Measurements from ENCODE around the gene AVPR2. TPM values are rescaled to one million over a fixed set of nuclear protein-coding genes. Genes with fewer than 3 reads are reported as not detected.

AVPR2 gene
- total and polyA plus RNA-seq, 9 of the 15 experiments (the other 6 are each of a cell fraction or from before 2014, with no cell fraction given) = not detected

DNA sequence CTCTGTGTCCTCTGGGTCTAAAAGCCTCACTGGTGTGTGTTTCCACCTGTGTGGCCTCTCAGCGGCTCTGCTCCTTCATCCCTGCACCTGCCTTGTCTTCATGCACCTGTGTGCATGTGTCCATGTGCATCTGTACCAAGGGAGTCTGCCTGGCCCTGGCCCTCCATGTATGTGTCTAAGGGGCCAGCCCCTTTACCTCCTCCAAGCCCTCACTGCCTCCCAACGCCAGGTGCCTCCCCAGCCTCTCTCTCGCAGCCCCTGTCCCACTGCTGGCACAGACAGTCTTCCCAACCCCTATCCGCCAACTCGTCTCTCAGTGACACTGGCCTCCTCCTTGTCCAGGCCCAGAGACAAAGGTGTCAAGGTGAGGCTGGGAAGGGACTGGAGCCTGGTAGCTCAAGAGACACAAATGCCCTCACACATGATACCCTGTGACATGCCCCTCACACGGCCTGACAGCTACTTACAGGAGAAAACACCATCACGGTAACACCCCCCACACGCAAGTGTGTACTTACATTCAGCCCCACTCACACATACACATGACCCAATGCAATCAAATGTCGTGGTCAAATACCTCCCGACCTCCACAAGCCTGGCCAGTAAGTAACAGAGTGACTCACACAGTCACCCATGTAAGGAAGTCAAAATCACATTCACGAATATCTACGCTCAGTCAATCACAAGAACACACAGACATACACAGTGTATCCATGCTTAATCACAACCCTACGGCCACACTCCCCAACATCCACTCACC is 29.9 kb upstream of the AVPR2 start (continued):
- TF ChIP-seq, protein P1, sequence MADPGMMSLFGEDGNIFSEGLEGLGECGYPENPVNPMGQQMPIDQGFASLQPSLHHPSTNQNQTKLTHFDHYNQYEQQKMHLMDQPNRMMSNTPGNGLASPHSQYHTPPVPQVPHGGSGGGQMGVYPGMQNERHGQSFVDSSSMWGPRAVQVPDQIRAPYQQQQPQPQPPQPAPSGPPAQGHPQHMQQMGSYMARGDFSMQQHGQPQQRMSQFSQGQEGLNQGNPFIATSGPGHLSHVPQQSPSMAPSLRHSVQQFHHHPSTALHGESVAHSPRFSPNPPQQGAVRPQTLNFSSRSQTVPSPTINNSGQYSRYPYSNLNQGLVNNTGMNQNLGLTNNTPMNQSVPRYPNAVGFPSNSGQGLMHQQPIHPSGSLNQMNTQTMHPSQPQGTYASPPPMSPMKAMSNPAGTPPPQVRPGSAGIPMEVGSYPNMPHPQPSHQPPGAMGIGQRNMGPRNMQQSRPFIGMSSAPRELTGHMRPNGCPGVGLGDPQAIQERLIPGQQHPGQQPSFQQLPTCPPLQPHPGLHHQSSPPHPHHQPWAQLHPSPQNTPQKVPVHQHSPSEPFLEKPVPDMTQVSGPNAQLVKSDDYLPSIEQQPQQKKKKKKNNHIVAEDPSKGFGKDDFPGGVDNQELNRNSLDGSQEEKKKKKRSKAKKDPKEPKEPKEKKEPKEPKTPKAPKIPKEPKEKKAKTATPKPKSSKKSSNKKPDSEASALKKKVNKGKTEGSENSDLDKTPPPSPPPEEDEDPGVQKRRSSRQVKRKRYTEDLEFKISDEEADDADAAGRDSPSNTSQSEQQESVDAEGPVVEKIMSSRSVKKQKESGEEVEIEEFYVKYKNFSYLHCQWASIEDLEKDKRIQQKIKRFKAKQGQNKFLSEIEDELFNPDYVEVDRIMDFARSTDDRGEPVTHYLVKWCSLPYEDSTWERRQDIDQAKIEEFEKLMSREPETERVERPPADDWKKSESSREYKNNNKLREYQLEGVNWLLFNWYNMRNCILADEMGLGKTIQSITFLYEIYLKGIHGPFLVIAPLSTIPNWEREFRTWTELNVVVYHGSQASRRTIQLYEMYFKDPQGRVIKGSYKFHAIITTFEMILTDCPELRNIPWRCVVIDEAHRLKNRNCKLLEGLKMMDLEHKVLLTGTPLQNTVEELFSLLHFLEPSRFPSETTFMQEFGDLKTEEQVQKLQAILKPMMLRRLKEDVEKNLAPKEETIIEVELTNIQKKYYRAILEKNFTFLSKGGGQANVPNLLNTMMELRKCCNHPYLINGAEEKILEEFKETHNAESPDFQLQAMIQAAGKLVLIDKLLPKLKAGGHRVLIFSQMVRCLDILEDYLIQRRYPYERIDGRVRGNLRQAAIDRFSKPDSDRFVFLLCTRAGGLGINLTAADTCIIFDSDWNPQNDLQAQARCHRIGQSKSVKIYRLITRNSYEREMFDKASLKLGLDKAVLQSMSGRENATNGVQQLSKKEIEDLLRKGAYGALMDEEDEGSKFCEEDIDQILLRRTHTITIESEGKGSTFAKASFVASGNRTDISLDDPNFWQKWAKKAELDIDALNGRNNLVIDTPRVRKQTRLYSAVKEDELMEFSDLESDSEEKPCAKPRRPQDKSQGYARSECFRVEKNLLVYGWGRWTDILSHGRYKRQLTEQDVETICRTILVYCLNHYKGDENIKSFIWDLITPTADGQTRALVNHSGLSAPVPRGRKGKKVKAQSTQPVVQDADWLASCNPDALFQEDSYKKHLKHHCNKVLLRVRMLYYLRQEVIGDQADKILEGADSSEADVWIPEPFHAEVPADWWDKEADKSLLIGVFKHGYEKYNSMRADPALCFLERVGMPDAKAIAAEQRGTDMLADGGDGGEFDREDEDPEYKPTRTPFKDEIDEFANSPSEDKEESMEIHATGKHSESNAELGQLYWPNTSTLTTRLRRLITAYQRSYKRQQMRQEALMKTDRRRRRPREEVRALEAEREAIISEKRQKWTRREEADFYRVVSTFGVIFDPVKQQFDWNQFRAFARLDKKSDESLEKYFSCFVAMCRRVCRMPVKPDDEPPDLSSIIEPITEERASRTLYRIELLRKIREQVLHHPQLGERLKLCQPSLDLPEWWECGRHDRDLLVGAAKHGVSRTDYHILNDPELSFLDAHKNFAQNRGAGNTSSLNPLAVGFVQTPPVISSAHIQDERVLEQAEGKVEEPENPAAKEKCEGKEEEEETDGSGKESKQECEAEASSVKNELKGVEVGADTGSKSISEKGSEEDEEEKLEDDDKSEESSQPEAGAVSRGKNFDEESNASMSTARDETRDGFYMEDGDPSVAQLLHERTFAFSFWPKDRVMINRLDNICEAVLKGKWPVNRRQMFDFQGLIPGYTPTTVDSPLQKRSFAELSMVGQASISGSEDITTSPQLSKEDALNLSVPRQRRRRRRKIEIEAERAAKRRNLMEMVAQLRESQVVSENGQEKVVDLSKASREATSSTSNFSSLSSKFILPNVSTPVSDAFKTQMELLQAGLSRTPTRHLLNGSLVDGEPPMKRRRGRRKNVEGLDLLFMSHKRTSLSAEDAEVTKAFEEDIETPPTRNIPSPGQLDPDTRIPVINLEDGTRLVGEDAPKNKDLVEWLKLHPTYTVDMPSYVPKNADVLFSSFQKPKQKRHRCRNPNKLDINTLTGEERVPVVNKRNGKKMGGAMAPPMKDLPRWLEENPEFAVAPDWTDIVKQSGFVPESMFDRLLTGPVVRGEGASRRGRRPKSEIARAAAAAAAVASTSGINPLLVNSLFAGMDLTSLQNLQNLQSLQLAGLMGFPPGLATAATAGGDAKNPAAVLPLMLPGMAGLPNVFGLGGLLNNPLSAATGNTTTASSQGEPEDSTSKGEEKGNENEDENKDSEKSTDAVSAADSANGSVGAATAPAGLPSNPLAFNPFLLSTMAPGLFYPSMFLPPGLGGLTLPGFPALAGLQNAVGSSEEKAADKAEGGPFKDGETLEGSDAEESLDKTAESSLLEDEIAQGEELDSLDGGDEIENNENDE (IDR thresholded peaks at IDR 0.05; ENCODE audit: low read depth, low read length) = no peak
- TF ChIP-seq, protein P2, sequence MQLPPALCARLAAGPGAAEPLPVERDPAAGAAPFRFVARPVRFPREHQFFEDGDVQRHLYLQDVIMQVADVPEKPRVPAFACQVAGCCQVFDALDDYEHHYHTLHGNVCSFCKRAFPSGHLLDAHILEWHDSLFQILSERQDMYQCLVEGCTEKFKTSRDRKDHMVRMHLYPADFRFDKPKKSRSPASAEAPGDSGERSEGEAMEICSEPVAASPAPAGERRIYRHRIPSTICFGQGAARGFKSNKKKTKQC (CRISPR knock-in tag; IDR thresholded peaks at IDR 0.05) = no peak
- TF ChIP-seq SRF (CRISPR knock-in tag; IDR thresholded peaks at IDR 0.05) (no peak), SMARCE1 (IDR thresholded peaks at IDR 0.05) (no peak), TRIM28 (IDR thresholded peaks at IDR 0.05) (no peak), POU5F1 (IDR thresholded peaks at IDR 0.05; ENCODE audit: borderline replicate concordance, low read depth, low read length, partially characterized antibody) (no peak)
- TF ChIP-seq, protein P3, sequence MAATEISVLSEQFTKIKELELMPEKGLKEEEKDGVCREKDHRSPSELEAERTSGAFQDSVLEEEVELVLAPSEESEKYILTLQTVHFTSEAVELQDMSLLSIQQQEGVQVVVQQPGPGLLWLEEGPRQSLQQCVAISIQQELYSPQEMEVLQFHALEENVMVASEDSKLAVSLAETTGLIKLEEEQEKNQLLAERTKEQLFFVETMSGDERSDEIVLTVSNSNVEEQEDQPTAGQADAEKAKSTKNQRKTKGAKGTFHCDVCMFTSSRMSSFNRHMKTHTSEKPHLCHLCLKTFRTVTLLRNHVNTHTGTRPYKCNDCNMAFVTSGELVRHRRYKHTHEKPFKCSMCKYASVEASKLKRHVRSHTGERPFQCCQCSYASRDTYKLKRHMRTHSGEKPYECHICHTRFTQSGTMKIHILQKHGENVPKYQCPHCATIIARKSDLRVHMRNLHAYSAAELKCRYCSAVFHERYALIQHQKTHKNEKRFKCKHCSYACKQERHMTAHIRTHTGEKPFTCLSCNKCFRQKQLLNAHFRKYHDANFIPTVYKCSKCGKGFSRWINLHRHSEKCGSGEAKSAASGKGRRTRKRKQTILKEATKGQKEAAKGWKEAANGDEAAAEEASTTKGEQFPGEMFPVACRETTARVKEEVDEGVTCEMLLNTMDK (IDR thresholded peaks at IDR 0.05; ENCODE audit: borderline replicate concordance, insufficient read depth, low read depth, low read length, poor library complexity, severe bottlenecking) = no peak
- TF ChIP-seq, protein P4, sequence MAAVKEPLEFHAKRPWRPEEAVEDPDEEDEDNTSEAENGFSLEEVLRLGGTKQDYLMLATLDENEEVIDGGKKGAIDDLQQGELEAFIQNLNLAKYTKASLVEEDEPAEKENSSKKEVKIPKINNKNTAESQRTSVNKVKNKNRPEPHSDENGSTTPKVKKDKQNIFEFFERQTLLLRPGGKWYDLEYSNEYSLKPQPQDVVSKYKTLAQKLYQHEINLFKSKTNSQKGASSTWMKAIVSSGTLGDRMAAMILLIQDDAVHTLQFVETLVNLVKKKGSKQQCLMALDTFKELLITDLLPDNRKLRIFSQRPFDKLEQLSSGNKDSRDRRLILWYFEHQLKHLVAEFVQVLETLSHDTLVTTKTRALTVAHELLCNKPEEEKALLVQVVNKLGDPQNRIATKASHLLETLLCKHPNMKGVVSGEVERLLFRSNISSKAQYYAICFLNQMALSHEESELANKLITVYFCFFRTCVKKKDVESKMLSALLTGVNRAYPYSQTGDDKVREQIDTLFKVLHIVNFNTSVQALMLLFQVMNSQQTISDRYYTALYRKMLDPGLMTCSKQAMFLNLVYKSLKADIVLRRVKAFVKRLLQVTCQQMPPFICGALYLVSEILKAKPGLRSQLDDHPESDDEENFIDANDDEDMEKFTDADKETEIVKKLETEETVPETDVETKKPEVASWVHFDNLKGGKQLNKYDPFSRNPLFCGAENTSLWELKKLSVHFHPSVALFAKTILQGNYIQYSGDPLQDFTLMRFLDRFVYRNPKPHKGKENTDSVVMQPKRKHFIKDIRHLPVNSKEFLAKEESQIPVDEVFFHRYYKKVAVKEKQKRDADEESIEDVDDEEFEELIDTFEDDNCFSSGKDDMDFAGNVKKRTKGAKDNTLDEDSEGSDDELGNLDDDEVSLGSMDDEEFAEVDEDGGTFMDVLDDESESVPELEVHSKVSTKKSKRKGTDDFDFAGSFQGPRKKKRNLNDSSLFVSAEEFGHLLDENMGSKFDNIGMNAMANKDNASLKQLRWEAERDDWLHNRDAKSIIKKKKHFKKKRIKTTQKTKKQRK (IDR thresholded peaks at IDR 0.05; ENCODE audit: borderline replicate concordance, low read depth, low read length) = no peak

Measured in K562 (cell line).